T-helper 17 cell (primary cell): Measurements from ENCODE around the gene EPHB2. TPM values are rescaled to one million over a fixed set of nuclear protein-coding genes. Genes with fewer than 3 reads are reported as not detected.

Experiments used
- ATAC-seq: fragments of 150-1000 bp; cut with Tn5 transposase; 2 replicates; pipeline ENCODE4 v1.10.0; 2021; ENCODE audit warnings: mild to moderate bottlenecking, moderate library complexity
- DNase-seq, 3 donors: peaks; one replicate each; pipeline versions ENCODE4 v3.0.0 to v3.0.0-alpha.2; 2020 to 2021
- H3K9me3 ChIP-seq: one replicate; pipeline ENCODE4 v1.7.0; 2013; ENCODE audit warnings: low read length, mild to moderate bottlenecking; ENCODE audit not compliant: control insufficient read depth, poor library complexity, severe bottlenecking
- H3K27ac Mint-ChIP-seq: one replicate; pipeline ENCODE4 v1.8.0; 2022; ENCODE audit warnings: mild to moderate bottlenecking, moderate library complexity, mixed read lengths
- H3K27me3 Mint-ChIP-seq: one replicate; pipeline ENCODE4 v1.8.0; 2022; ENCODE audit warnings: mixed read lengths
- H3K36me3 Mint-ChIP-seq: one replicate; pipeline ENCODE4 v1.8.0; 2022; ENCODE audit warnings: low read depth, mixed read lengths
- H3K4me1 Mint-ChIP-seq: one replicate; pipeline ENCODE4 v1.8.0; 2022; ENCODE audit warnings: mild to moderate bottlenecking, mixed read lengths
- H3K4me3 Mint-ChIP-seq: one replicate; pipeline ENCODE4 v1.8.0; 2022; ENCODE audit warnings: mild to moderate bottlenecking, moderate library complexity, mixed read lengths
- total RNA-seq, 4 donors: library from RNA in 2 of 4; stranded (reverse) in 2 of 4; gene quantifications; one replicate each; pipeline ENCODE4 v1.2.3 and lab custom pipeline; 2022 to 2026

EPHB2 gene
- total RNA-seq, 2 donors from 2014 or later = 0.15 TPM; not detected in 1

GRCh38 chr1:22754106-22754768 is 43.6 kb downstream of the EPHB2 start:
- no peak overlapping the region for H3K27ac Mint-ChIP-seq
- H3K36me3 Mint-ChIP-seq = no peaks in the 10 kb centered on the region
- peaks cover 33% of the 10 kb centered on the region for H3K27me3 Mint-ChIP-seq
- DNase-seq (no peak), ATAC-seq (no peak)
- H3K4me3 Mint-ChIP-seq = no peak overlapping the region
- no peaks in the 10 kb centered on the region for H3K4me1 Mint-ChIP-seq
- H3K9me3 ChIP-seq = no peaks in the 10 kb centered on the region

- H3K4me1 Mint-ChIP-seq = no peaks in the 10 kb centered on the region
- no peaks in the 10 kb centered on the region for H3K36me3 Mint-ChIP-seq
- H3K27ac Mint-ChIP-seq = no peak overlapping the region
- DNase-seq = no peak
- ATAC-seq = no peak
- peaks cover 33% of the 10 kb centered on the region for H3K27me3 Mint-ChIP-seq
- no peak overlapping the region for H3K4me3 Mint-ChIP-seq
- no peaks in the 10 kb centered on the region for H3K9me3 ChIP-seq
Measured at GRCh38 chr1:22754824-22755223, 44.2 kb downstream of the EPHB2 start.

- H3K9me3 ChIP-seq = no peaks in the 10 kb centered on the region
- Mint-ChIP-seq H3K27ac (no peak overlapping the region), H3K4me3 (no peak overlapping the region), H3K36me3 (no peaks in the 10 kb centered on the region), H3K4me1 (no peaks in the 10 kb centered on the region), H3K27me3 (peaks cover 27% of the 10 kb centered on the region)
- ATAC-seq = no peak
- no peak for DNase-seq
Measured at GRCh38 chr1:22755641-22756040, 45.0 kb downstream of the EPHB2 start.

- Mint-ChIP-seq H3K4me3 (no peak overlapping the region), H3K36me3 (no peaks in the 10 kb centered on the region), H3K4me1 (no peaks in the 10 kb centered on the region), H3K27me3 (peaks cover 25% of the 10 kb centered on the region), H3K27ac (no peak overlapping the region)
- no peaks in the 10 kb centered on the region for H3K9me3 ChIP-seq
- DNase-seq (no peak), ATAC-seq (no peak)
Measured at GRCh38 chr1:22756125-22756735, 45.6 kb downstream of the EPHB2 start.

GRCh38 chr1:22760455-22760854 is 49.8 kb downstream of the EPHB2 start:
- H3K36me3 Mint-ChIP-seq = no peaks in the 10 kb centered on the region
- no peaks in the 10 kb centered on the region for H3K4me1 Mint-ChIP-seq
- H3K27me3 Mint-ChIP-seq = peaks cover 4% of the 10 kb centered on the region
- DNase-seq (no peak), ATAC-seq (no peak)
- H3K4me3 Mint-ChIP-seq = no peak overlapping the region
- H3K27ac Mint-ChIP-seq = no peak overlapping the region
- H3K9me3 ChIP-seq = no peaks in the 10 kb centered on the region

- Mint-ChIP-seq H3K36me3 (no peaks in the 10 kb centered on the region), H3K27ac (no peak overlapping the region), H3K4me3 (no peak overlapping the region), H3K4me1 (no peaks in the 10 kb centered on the region), H3K27me3 (peaks cover 9% of the 10 kb centered on the region)
- no peak for DNase-seq
- no peak for ATAC-seq
- H3K9me3 ChIP-seq = no peaks in the 10 kb centered on the region
Measured at GRCh38 chr1:22761101-22761500, 50.5 kb downstream of the EPHB2 start.

GRCh38 chr1:22761821-22762220 is 51.2 kb downstream of the EPHB2 start:
- H3K27ac Mint-ChIP-seq = no peak overlapping the region
- H3K9me3 ChIP-seq = no peaks in the 10 kb centered on the region

GRCh38 chr1:22763487-22764200 is 53.0 kb downstream of the EPHB2 start:
- Mint-ChIP-seq H3K36me3 (no peaks in the 10 kb centered on the region), H3K4me1 (no peaks in the 10 kb centered on the region)
- no peak for ATAC-seq

More at GRCh38 chr1:22761821-22762220, 51.2 kb downstream of the EPHB2 start:
- H3K4me1 Mint-ChIP-seq = no peaks in the 10 kb centered on the region
- H3K4me3 Mint-ChIP-seq = no peak overlapping the region
- DNase-seq (no peak), ATAC-seq (no peak)
- no peaks in the 10 kb centered on the region for H3K36me3 Mint-ChIP-seq
- peaks cover 9% of the 10 kb centered on the region for H3K27me3 Mint-ChIP-seq

GRCh38 chr1:22767852-22768251 is 57.2 kb downstream of the EPHB2 start:
- DNase-seq (no peak), ATAC-seq (no peak)
- Mint-ChIP-seq H3K27me3 (peaks cover 23% of the 10 kb centered on the region), H3K4me1 (no peaks in the 10 kb centered on the region), H3K27ac (no peak overlapping the region), H3K36me3 (peaks cover 2% of the 10 kb centered on the region), H3K4me3 (no peak overlapping the region)
- H3K9me3 ChIP-seq = no peaks in the 10 kb centered on the region

More at GRCh38 chr1:22763487-22764200, 53.0 kb downstream of the EPHB2 start:
- H3K9me3 ChIP-seq = no peaks in the 10 kb centered on the region
- Mint-ChIP-seq H3K27me3 (peaks cover 11% of the 10 kb centered on the region), H3K27ac (no peak overlapping the region), H3K4me3 (no peak overlapping the region)
- DNase-seq = no peak

GRCh38 chr1:22769932-22770331 is 59.3 kb downstream of the EPHB2 start:
- no peaks in the 10 kb centered on the region for H3K9me3 ChIP-seq
- no peaks in the 10 kb centered on the region for H3K4me1 Mint-ChIP-seq
- DNase-seq (no peak), ATAC-seq (no peak)
- H3K4me3 Mint-ChIP-seq = no peak overlapping the region
- peaks cover 2% of the 10 kb centered on the region for H3K36me3 Mint-ChIP-seq
- peaks cover 35% of the 10 kb centered on the region for H3K27me3 Mint-ChIP-seq
- H3K27ac Mint-ChIP-seq = no peak overlapping the region

GRCh38 chr1:22772014-22772413 is 61.4 kb downstream of the EPHB2 start:
- Mint-ChIP-seq H3K27ac (no peak overlapping the region), H3K36me3 (peaks cover 4% of the 10 kb centered on the region), H3K4me3 (no peak overlapping the region), H3K27me3 (peaks cover 51% of the 10 kb centered on the region), H3K4me1 (peaks cover 5% of the 10 kb centered on the region)
- ATAC-seq (no peak), DNase-seq (no peak)
- H3K9me3 ChIP-seq = no peaks in the 10 kb centered on the region

GRCh38 chr1:22773981-22774832 is 63.6 kb downstream of the EPHB2 start:
- Mint-ChIP-seq H3K4me1 (peaks cover 6% of the 10 kb centered on the region), H3K4me3 (no peak overlapping the region), H3K27me3 (peaks cover 63% of the 10 kb centered on the region)

GRCh38 chr1:22774833-22775182 is 64.2 kb downstream of the EPHB2 start:
- H3K4me3 Mint-ChIP-seq = no peak overlapping the region
- ATAC-seq = no peak
- peaks cover 68% of the 10 kb centered on the region for H3K27me3 Mint-ChIP-seq
- DNase-seq = no peak
- peaks cover 6% of the 10 kb centered on the region for H3K4me1 Mint-ChIP-seq
- peaks cover 4% of the 10 kb centered on the region for H3K36me3 Mint-ChIP-seq
- no peaks in the 10 kb centered on the region for H3K9me3 ChIP-seq
- H3K27ac Mint-ChIP-seq = no peak overlapping the region

More at GRCh38 chr1:22773981-22774832, 63.6 kb downstream of the EPHB2 start:
- DNase-seq = no peak
- H3K9me3 ChIP-seq = no peaks in the 10 kb centered on the region
- no peak for ATAC-seq
- H3K36me3 Mint-ChIP-seq = peaks cover 4% of the 10 kb centered on the region
- H3K27ac Mint-ChIP-seq = no peak overlapping the region
